ENCODE data around the gene ZNF543. TPM values are rescaled to one million over a fixed set of nuclear protein-coding genes. Genes with fewer than 3 reads are reported as not detected.

Gene ZNF543
- total and polyA plus RNA-seq, 9 of the 15 experiments (the other 6 are each of a cell fraction or from before 2014, with no cell fraction given), result 0.14 to 5.5 (median 2.4) TPM

- TF ChIP-seq PKNOX1 (IDR thresholded peaks at IDR 0.05) (0 out of 2 replicates have a peak, but pooled peaks have one; percentile 43), ELK1 (CRISPR knock-in tag; IDR thresholded peaks at IDR 0.05) (no peak), MIER1 (IDR thresholded peaks at IDR 0.05; ENCODE audit: low read depth) (no peak), ZNF79 (CRISPR knock-in tag; IDR thresholded peaks at IDR 0.05; ENCODE audit: low read depth) (no peak), ATF4 (CRISPR knock-in tag; IDR thresholded peaks at IDR 0.05) (peak; percentile 38; the same call in 1 of the 2 replicates), POU5F1 (IDR thresholded peaks at IDR 0.05; ENCODE audit: borderline replicate concordance, low read depth, low read length, partially characterized antibody) (no peak), ZC3H11A (IDR thresholded peaks at IDR 0.05; ENCODE audit: low read depth, low read length) (no peak), E2F5 (CRISPR knock-in tag; IDR thresholded peaks at IDR 0.05) (no peak; the same call in 1 of the 2 replicates), KLF10 (CRISPR knock-in tag; IDR thresholded peaks at IDR 0.05) (no peak), MTA2 (IDR thresholded peaks at IDR 0.05; ENCODE audit: low read depth) (no peak), ILK (tag; IDR thresholded peaks at IDR 0.05; ENCODE audit: borderline replicate concordance, low read depth) (no peak), SRSF7 (optimal IDR thresholded peaks at IDR 0.05; ENCODE audit: low read depth, low read length) (no peak), ARHGAP35 (IDR thresholded peaks at IDR 0.05; ENCODE audit: partially characterized antibody) (no peak), MCM5 (IDR thresholded peaks at IDR 0.05; ENCODE audit: low read depth) (no peak), POLR3G (IDR thresholded peaks at IDR 0.05; ENCODE audit: extremely low read depth, insufficient read length, insufficient replicate concordance) (no peak), NCOA2 (IDR thresholded peaks at IDR 0.05; ENCODE audit: partially characterized antibody in 2 of 2) (no peak), SAP30 (IDR thresholded peaks at IDR 0.05; ENCODE audit: borderline replicate concordance, insufficient read depth, low read depth, low read length, poor library complexity, severe bottlenecking) (no peak), JUND (IDR thresholded peaks at IDR 0.05; ENCODE audit: borderline replicate concordance, low read depth, low read length) (peak; percentile 93), JUND (tag; IDR thresholded peaks at IDR 0.05; ENCODE audit: borderline replicate concordance, low read depth, low read length) (peak; percentile 64; the same call in 2 of the 3 replicates), ZNF436 (CRISPR knock-in tag; IDR thresholded peaks at IDR 0.05) (no peak), HNRNPL (IDR thresholded peaks at IDR 0.05; ENCODE audit: low read depth, low read length) (no peak), CGGBP1 (CRISPR knock-in tag; IDR thresholded peaks at IDR 0.05) (no peak), ZNF239 (CRISPR knock-in tag; IDR thresholded peaks at IDR 0.05) (no peak), NEUROD1 (IDR thresholded peaks at IDR 0.05; ENCODE audit: borderline replicate concordance, low read depth, low read length, partially characterized antibody) (no peak), ZNF121 (CRISPR knock-in tag; conservative IDR thresholded peaks at IDR 0.05) (no peak)
These were observed 39.9 kb upstream of the ZNF543 start, which contains the start of gene ZNF460 (continued) for GRCh38 chr19:57280165-57280961.
